Caco-2 (cell line): ENCODE results near the gene ABI2. TPM values are rescaled to one million over a fixed set of nuclear protein-coding genes. Genes with fewer than 3 reads are reported as not detected.

ENCODE experiments used
- BruUV-seq: library from RNA; stranded (reverse); fragments of 400-500 nt; replicated peaks from 2 replicates; lab custom pipeline; 2021; lab: Mats Ljungman, UMichigan
- CTCF ChIA-PET: fragments of 300-600 bp; sonication (Branson Sonifier 250); formaldehyde crosslinking; loops from one replicate; lab custom pipeline; 2022; ENCODE audit warnings: antibody characterized with exemption; lab: Charles Lee
- POLR2A ChIA-PET: fragments of 300-600 bp; sonication (Branson Sonifier 250); formaldehyde crosslinking; loops from one replicate; lab custom pipeline; 2022; ENCODE audit warnings: antibody characterized with exemption; lab: Charles Lee
- DNase-seq, 2 experiments: peaks; one replicate each; pipeline versions ENCODE4 v3.0.0 to v3.0.0-alpha.2; 2020 to 2022
- H3K27me3 ChIP-seq: replicated peaks from 2 replicates; pipeline ENCODE4 v1.6.0; 2011; ENCODE audit warnings: low read length; ENCODE audit not compliant: control insufficient read depth, insufficient read depth
- H3K36me3 ChIP-seq: 2 replicates; pipeline ENCODE4 v1.5.1; 2011; ENCODE audit warnings: low read length; ENCODE audit not compliant: control insufficient read depth, insufficient read depth
- H3K4me1 ChIP-seq: fragments of 250-450 bp; sonication (Bioruptor Pico); 2 replicates; pipeline ENCODE4 v1.5.1; 2020; ENCODE audit warnings: mild to moderate bottlenecking
- H3K4me3 ChIP-seq: 2 replicates; pipeline ENCODE4 v1.5.1; 2011; ENCODE audit warnings: low read depth, mild to moderate bottlenecking, control low read depth, low read length
- H3K9me3 ChIP-seq: fragments of 250-450 bp; sonication (Bioruptor Pico); 2 replicates; pipeline ENCODE4 v1.5.1; 2020; ENCODE audit warnings: mild to moderate bottlenecking, moderate library complexity
- H3K27ac Mint-ChIP-seq: one replicate; pipeline ENCODE4 v1.8.0; 2022; ENCODE audit warnings: mixed read lengths; ENCODE audit not compliant: unreplicated experiment
- H3K27me3 Mint-ChIP-seq: one replicate; pipeline ENCODE4 v1.8.0; 2022; ENCODE audit warnings: mixed read lengths; ENCODE audit not compliant: insufficient read depth, unreplicated experiment
- H3K36me3 Mint-ChIP-seq: one replicate; pipeline ENCODE4 v1.8.0; 2022; ENCODE audit warnings: mild to moderate bottlenecking, mixed read lengths; ENCODE audit not compliant: insufficient read depth, unreplicated experiment
- H3K4me1 Mint-ChIP-seq: one replicate; pipeline ENCODE4 v1.8.0; 2022; ENCODE audit warnings: low read depth, mixed read lengths; ENCODE audit not compliant: unreplicated experiment
- H3K4me3 Mint-ChIP-seq: one replicate; pipeline ENCODE4 v1.8.0; 2022; ENCODE audit warnings: mild to moderate bottlenecking, moderate library complexity, mixed read lengths; ENCODE audit not compliant: unreplicated experiment
- H3K9me3 Mint-ChIP-seq: one replicate; pipeline ENCODE4 v1.8.0; 2022; ENCODE audit warnings: mixed read lengths; ENCODE audit not compliant: unreplicated experiment
- intact Hi-C: fragments of 100-400 bp; cut with micrococcal nuclease; formaldehyde crosslinking; loops from one replicate; pipeline ENCODE4 v1.10.0; 2022; ENCODE audit not compliant: unreplicated experiment
- total RNA-seq: library from RNA; stranded (reverse); gene quantifications from 2 replicates; pipeline ENCODE4 v1.2.3, GENCODE V29; 2022
- TF ChIP-seq, protein P1 (sequence below), 2 experiments: fragments of 200-600 bp in 1 of 2; IDR thresholded peaks; 1 replicate in 1 of 2; 2 replicates in 1 of 2; pipeline versions ENCODE4 v1.5.1 to v1.8.0; 2011 to 2022; ENCODE audit warnings: antibody characterized with exemption in 1 of 2, control low read depth in 1 of 2, inconsistent platforms in 1 of 2, low read depth in 1 of 2, low read length in 1 of 2, mild to moderate bottlenecking in 1 of 2, moderate library complexity in 1 of 2; ENCODE audit not compliant: insufficient read depth in 1 of 2, severe bottlenecking in 1 of 2, unreplicated experiment in 1 of 2

Gene ABI2
- total RNA-seq, 1 experiment from 2014 or later = 60.0 TPM

DNA sequence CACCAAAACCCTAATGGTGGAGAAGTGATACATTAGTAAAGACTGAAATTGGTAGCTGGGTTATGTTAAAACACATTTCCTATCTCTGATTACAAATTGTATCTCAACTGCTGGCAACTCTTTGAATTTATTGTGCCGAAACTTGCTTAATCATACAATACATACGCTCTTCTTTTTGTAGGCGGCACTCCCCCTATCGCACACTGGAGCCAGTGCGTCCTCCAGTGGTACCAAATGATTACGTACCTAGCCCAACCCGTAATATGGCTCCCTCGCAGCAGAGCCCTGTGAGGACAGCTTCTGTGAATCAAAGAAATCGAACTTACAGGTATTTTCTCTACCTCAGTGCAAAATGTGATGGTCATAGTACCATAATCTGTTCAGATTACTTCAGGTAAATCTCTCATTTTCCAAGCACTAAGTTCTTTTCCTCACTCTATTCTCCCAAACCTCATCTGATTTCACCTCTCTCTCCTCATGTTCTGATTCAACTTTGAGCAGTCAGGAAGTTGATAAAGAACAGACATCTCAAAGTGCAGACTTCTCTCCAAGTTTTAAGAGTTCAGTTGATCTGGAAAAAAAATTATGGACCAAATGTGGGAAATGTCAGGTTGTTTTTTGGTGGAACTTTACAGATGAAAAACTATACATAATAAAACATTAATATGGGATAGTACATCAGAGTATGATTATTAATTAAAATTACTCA lies 66.5 kb downstream of the ABI2 start:
- Histone ChIP-seq H3K27me3 (no peaks in the 10 kb centered on the region), H3K4me1 (no peaks in the 10 kb centered on the region), H3K36me3 (no peaks in the 10 kb centered on the region; the same call in 1 of the 2 replicates), H3K4me3 (no peak overlapping the region), H3K9me3 (no peaks in the 10 kb centered on the region)
- BruUV-seq = no TSS peak
- DNase-seq = peak in 1 of 2 experiments; percentile 22
- TF ChIP-seq, protein P1, sequence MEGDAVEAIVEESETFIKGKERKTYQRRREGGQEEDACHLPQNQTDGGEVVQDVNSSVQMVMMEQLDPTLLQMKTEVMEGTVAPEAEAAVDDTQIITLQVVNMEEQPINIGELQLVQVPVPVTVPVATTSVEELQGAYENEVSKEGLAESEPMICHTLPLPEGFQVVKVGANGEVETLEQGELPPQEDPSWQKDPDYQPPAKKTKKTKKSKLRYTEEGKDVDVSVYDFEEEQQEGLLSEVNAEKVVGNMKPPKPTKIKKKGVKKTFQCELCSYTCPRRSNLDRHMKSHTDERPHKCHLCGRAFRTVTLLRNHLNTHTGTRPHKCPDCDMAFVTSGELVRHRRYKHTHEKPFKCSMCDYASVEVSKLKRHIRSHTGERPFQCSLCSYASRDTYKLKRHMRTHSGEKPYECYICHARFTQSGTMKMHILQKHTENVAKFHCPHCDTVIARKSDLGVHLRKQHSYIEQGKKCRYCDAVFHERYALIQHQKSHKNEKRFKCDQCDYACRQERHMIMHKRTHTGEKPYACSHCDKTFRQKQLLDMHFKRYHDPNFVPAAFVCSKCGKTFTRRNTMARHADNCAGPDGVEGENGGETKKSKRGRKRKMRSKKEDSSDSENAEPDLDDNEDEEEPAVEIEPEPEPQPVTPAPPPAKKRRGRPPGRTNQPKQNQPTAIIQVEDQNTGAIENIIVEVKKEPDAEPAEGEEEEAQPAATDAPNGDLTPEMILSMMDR (IDR thresholded peaks at IDR 0.05; ENCODE audit: insufficient read depth in 1 of 2, low read depth in 1 of 2, low read length in 1 of 2, severe bottlenecking in 1 of 2, unreplicated experiment in 1 of 2) = peak in 1 of 2 experiments; percentile 45
- CTCF ChIA-PET = no interaction called here
- H3K4me1 Mint-ChIP-seq = peaks cover 6% of the 10 kb centered on the region
- no peak overlapping the region for H3K27ac Mint-ChIP-seq
- POLR2A ChIA-PET = no interaction called here
- intact Hi-C loops = no loop called here
- no peaks in the 10 kb centered on the region for H3K9me3 Mint-ChIP-seq
- H3K27me3 Mint-ChIP-seq = no peaks in the 10 kb centered on the region
- H3K4me3 Mint-ChIP-seq = no peak overlapping the region
- peaks cover 5% of the 10 kb centered on the region for H3K36me3 Mint-ChIP-seq

DNA sequence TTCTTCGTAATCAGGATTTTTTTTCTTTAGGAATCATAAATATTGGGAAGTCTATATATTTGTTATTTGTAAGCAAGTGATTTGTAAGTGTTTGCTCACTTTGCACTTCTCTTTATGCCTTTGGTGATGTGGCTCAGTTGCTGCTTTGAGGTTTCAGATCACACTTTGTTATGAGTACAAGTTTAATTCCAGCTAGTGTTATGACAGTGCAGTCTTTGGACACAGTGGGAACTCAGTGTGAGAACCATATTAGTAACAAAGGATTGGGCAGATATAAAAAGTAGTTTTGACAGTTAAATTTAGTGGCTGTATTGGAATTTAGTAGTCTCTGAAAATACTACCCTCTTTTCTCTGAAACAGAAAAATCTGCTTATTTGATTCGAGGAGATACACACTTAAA lies 67.7 kb downstream of the ABI2 start:
- DNase-seq = no peak
- TF ChIP-seq, protein P1 (IDR thresholded peaks at IDR 0.05; ENCODE audit: insufficient read depth in 1 of 2, low read depth in 1 of 2, low read length in 1 of 2, severe bottlenecking in 1 of 2, unreplicated experiment in 1 of 2) = no peak

DNA sequence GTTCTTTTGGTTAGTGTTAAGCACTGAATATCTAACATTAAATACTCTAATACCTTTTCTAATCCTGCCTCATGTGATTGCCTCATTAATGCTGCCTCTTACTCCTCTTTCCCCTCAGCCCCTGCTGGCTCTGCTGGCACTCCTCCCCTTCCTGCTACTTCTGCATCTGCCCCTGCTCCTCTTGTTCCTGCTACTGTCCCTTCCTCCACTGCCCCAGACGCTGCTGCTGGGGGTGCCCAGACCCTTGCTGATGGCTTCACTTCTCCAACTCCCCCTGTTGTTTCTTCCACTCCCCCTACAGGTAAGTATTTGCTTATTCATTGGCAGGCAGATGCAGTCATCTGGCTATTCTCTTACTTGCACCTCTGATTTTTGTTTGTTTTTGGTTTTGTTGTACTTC lies 68.5 kb downstream of the ABI2 start:
- Histone ChIP-seq H3K4me1 (no peaks in the 10 kb centered on the region), H3K27me3 (no peaks in the 10 kb centered on the region), H3K9me3 (no peaks in the 10 kb centered on the region), H3K36me3 (no peaks in the 10 kb centered on the region; the same call in 1 of the 2 replicates), H3K4me3 (no peak overlapping the region)
- Mint-ChIP-seq H3K27ac (no peak overlapping the region), H3K36me3 (no peaks in the 10 kb centered on the region), H3K4me1 (peaks cover 13% of the 10 kb centered on the region), H3K27me3 (no peaks in the 10 kb centered on the region), H3K9me3 (no peaks in the 10 kb centered on the region), H3K4me3 (peak overlapping the region; percentile 6)
- CTCF ChIA-PET = no interaction called here
- intact Hi-C loops = no loop called here
- TF ChIP-seq, protein P1 (IDR thresholded peaks at IDR 0.05; ENCODE audit: insufficient read depth in 1 of 2, low read depth in 1 of 2, low read length in 1 of 2, severe bottlenecking in 1 of 2, unreplicated experiment in 1 of 2) = peak; percentile 43 to 60
- no TSS peak for BruUV-seq
- POLR2A ChIA-PET = no interaction called here
- peak in 1 of 2 experiments; percentile 29 for DNase-seq

More for the DNA sequence above, 67.7 kb downstream of the ABI2 start:
- Mint-ChIP-seq H3K4me3 (no peak overlapping the region), H3K27ac (no peak overlapping the region), H3K27me3 (no peaks in the 10 kb centered on the region), H3K9me3 (no peaks in the 10 kb centered on the region), H3K36me3 (peaks cover 3% of the 10 kb centered on the region), H3K4me1 (peaks cover 7% of the 10 kb centered on the region)
- no peaks in the 10 kb centered on the region for H3K27me3 ChIP-seq
- no TSS peak for BruUV-seq
- intact Hi-C loops = no loop called here
- no peaks in the 10 kb centered on the region for H3K4me1 ChIP-seq
- H3K36me3 ChIP-seq = no peaks in the 10 kb centered on the region; the same call in 1 of the 2 replicates
- no peaks in the 10 kb centered on the region for H3K9me3 ChIP-seq
- ChIA-PET POLR2A (no interaction called here), CTCF (no interaction called here)
- H3K4me3 ChIP-seq = no peak overlapping the region
